Fibroblast of lung (primary cell): ENCODE measurements around the gene UCP1. TPM values are rescaled to one million over a fixed set of nuclear protein-coding genes. Genes with fewer than 3 reads are reported as not detected.

Source experiments
- DNase-seq, 2 donors: peaks; one replicate each; pipeline versions ENCODE4 v3.0.0 to v3.0.0-alpha.2; 2010; ENCODE audit warnings: low read depth in 2 of 2
- H2AFZ ChIP-seq: 2 replicates; pipeline ENCODE4 v1.5.1; 2012; ENCODE audit warnings: low read length, control low read depth, inconsistent platforms
- H3K27ac ChIP-seq: 2 replicates; pipeline ENCODE4 v1.5.1; 2011; ENCODE audit warnings: low read length, control low read depth; ENCODE audit not compliant: insufficient read depth
- H3K27me3 ChIP-seq: 2 replicates; pipeline ENCODE4 v1.5.1; 2011; ENCODE audit warnings: mild to moderate bottlenecking, low read length; ENCODE audit not compliant: control insufficient read depth, insufficient read depth
- H3K36me3 ChIP-seq: 2 replicates; pipeline ENCODE4 v1.5.1; 2011; ENCODE audit warnings: low read length; ENCODE audit not compliant: control insufficient read depth, insufficient read depth
- H3K4me1 ChIP-seq: 2 replicates; pipeline ENCODE4 v1.5.1; 2011; ENCODE audit warnings: low read length; ENCODE audit not compliant: control insufficient read depth, insufficient read depth; ENCODE audit errors: extremely low read depth
- H3K4me2 ChIP-seq: 2 replicates; pipeline ENCODE4 v1.5.1; 2011; ENCODE audit warnings: low read length, control low read depth; ENCODE audit not compliant: insufficient read depth; ENCODE audit errors: extremely low read depth
- H3K4me3 ChIP-seq, 4 experiments: fragments of 200-600 bp in 1 of 4; sonication (generic) in 1 of 4; replicated peaks in 1 of 4; 2 replicates each; pipeline ENCODE4 v1.5.1; 2011 to 2016; ENCODE audit warnings: low read length in 4 of 4, low read depth in 3 of 4, mild to moderate bottlenecking in 3 of 4, control low read depth in 2 of 4, inconsistent platforms in 1 of 4, mixed read lengths in 1 of 4; ENCODE audit not compliant: insufficient read depth in 1 of 4; ENCODE audit errors: control extremely low read depth in 1 of 4
- H3K79me2 ChIP-seq: 2 replicates; pipeline ENCODE4 v1.5.1; 2012; ENCODE audit warnings: mild to moderate bottlenecking, low read length, inconsistent platforms; ENCODE audit not compliant: control insufficient read depth, insufficient read depth
- H3K9ac ChIP-seq: 2 replicates; pipeline ENCODE4 v1.5.1; 2011; ENCODE audit warnings: mild to moderate bottlenecking, low read length, control low read depth; ENCODE audit not compliant: insufficient read depth
- H3K9me3 ChIP-seq: 2 replicates; pipeline ENCODE4 v1.5.1; 2012; ENCODE audit warnings: low read depth, low read length; ENCODE audit not compliant: control insufficient read depth, insufficient read depth
- H4K20me1 ChIP-seq: 2 replicates; pipeline ENCODE4 v1.5.1; 2011; ENCODE audit warnings: low read length; ENCODE audit not compliant: control insufficient read depth, insufficient read depth; ENCODE audit errors: extremely low read depth
- EZH2 ChIP-seq: IDR thresholded peaks from 2 replicates; pipeline ENCODE4 v1.5.1; 2012; ENCODE audit warnings: low read length, control low read depth, mild to moderate bottlenecking; ENCODE audit errors: missing control alignments
- polyA plus RNA-seq, 2 donors: library from polyadenylated mRNA; depleted of rRNA in 1 of 2; stranded (reverse) in 1 of 2; unstranded in 1 of 2; fragments of >200 nt; gene quantifications; 2 replicates each; pipeline ENCODE4 v1.2.1, GENCODE V29; 2011 to 2012; ENCODE audit warnings: missing spikeins in 1 of 2
- total RNA-seq: library from RNA; depleted of rRNA; stranded (reverse); fragments of >200 nt; gene quantifications from 2 replicates; pipeline ENCODE4 v1.2.1, GENCODE V29; 2014
- TF ChIP-seq, protein P1 (sequence below), 2 donors: IDR thresholded peaks in 1 of 2; conservative IDR thresholded peaks in 1 of 2; 1 replicate in 1 of 2; 2 replicates in 1 of 2; pipeline ENCODE4 v1.5.1; 2011 to 2012; ENCODE audit warnings: low read length in 2 of 2, control low read depth in 1 of 2, inconsistent platforms in 1 of 2, low read depth in 1 of 2, mild to moderate bottlenecking in 1 of 2

The UCP1 gene
- total and polyA plus RNA-seq, 2 donors (not counting 1 experiment from before 2014, with no cell fraction given), result not detected

DNA sequence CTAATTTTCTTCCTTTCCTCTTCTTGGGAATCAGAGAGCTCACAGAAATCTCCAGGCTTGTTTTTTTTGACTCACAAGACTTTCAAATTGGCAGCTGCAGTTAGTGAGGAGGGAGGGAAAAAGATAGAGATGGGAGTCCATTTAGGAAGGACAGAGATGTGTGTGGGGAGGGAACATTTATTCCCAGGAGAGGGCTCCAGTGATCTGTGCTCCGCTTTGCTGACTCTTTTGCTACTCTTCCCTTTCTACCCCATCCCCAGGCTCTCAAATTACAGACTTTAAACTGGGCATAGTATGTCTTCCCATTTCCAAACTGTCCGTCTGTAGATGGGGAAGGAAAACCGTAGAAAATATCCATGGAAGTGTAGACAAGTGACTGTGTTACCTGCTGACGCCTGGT, 39.1 kb upstream of the UCP1 start:
- H4K20me1 ChIP-seq, result no peaks in the 10 kb centered on the region
- no peak overlapping the region for H2AFZ ChIP-seq
- no peak for TF ChIP-seq EZH2
- TF ChIP-seq, protein P1, sequence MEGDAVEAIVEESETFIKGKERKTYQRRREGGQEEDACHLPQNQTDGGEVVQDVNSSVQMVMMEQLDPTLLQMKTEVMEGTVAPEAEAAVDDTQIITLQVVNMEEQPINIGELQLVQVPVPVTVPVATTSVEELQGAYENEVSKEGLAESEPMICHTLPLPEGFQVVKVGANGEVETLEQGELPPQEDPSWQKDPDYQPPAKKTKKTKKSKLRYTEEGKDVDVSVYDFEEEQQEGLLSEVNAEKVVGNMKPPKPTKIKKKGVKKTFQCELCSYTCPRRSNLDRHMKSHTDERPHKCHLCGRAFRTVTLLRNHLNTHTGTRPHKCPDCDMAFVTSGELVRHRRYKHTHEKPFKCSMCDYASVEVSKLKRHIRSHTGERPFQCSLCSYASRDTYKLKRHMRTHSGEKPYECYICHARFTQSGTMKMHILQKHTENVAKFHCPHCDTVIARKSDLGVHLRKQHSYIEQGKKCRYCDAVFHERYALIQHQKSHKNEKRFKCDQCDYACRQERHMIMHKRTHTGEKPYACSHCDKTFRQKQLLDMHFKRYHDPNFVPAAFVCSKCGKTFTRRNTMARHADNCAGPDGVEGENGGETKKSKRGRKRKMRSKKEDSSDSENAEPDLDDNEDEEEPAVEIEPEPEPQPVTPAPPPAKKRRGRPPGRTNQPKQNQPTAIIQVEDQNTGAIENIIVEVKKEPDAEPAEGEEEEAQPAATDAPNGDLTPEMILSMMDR (conservative IDR thresholded peaks at IDR 0.05 in 1 of 2, IDR thresholded peaks at IDR 0.05 in 1 of 2; ENCODE audit: low read depth in 1 of 2, low read length in 2 of 2), result no peak
- H3K9me3 ChIP-seq, result no peaks in the 10 kb centered on the region
- no peak for DNase-seq
- peaks cover 2% of the 10 kb centered on the region for H3K27me3 ChIP-seq
- H3K27ac ChIP-seq, result no peak overlapping the region
- no peaks in the 10 kb centered on the region for H3K79me2 ChIP-seq
- no peak overlapping the region for H3K4me2 ChIP-seq
- no peak overlapping the region for H3K4me3 ChIP-seq
- H3K36me3 ChIP-seq, result no peaks in the 10 kb centered on the region
- no peak overlapping the region for H3K9ac ChIP-seq
- H3K4me1 ChIP-seq, result no peaks in the 10 kb centered on the region

DNA sequence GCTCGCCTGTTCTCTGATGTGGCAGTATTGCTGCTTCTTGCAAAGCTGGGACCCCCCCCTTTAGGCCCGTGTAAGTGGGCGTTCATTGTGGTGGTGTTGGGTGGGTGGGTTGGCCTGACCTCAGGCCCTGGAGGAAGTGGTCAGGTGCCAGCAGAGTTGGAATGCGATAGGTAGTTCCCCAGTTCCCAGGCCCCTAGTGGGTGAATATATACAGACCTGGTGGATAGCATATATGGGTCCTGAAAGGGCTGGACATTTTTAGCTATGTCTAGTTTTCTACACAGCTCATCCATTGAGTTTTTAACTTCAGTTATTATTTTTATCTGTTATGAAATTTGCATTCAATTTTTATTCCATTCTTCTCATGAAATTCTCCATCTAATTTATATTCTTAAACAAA, 35.8 kb upstream of the UCP1 start:
- Histone ChIP-seq H3K4me1 (no peaks in the 10 kb centered on the region), H3K9ac (no peak overlapping the region), H2AFZ (no peak overlapping the region), H3K36me3 (no peaks in the 10 kb centered on the region), H3K9me3 (no peaks in the 10 kb centered on the region), H3K27me3 (peaks cover 8% of the 10 kb centered on the region), H3K4me2 (no peak overlapping the region), H3K4me3 (no peak overlapping the region), H4K20me1 (no peaks in the 10 kb centered on the region), H3K27ac (no peak overlapping the region), H3K79me2 (no peaks in the 10 kb centered on the region)
- no peak for DNase-seq
- TF ChIP-seq, protein P1 (conservative IDR thresholded peaks at IDR 0.05 in 1 of 2, IDR thresholded peaks at IDR 0.05 in 1 of 2; ENCODE audit: low read depth in 1 of 2, low read length in 2 of 2), result no peak
- no peak for TF ChIP-seq EZH2

DNA sequence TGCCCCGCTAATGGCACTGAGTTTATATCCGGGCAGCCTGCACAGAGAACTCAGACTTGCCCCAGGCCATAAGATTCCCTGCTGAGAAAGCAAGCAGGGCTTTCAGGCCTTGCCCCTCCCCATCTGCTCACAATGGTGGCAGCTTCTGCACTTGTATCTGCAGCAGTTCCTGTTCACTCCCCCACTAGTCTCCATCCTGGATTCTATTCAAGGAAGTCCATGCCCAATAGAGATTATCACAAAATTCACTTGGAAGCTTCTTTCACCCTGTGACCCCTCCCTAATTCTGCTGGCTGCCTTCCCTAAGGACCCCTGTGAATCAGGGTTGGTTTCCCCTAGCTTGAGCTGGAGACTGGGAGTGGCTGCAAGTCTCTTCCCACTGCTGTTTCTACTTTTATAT, 34.5 kb upstream of the UCP1 start:
- no peaks in the 10 kb centered on the region for H3K9me3 ChIP-seq
- no peak overlapping the region for H2AFZ ChIP-seq
- DNase-seq, result no peak
- H3K27ac ChIP-seq, result no peak overlapping the region
- no peak overlapping the region for H3K9ac ChIP-seq
- H3K27me3 ChIP-seq, result peaks cover 8% of the 10 kb centered on the region
- TF ChIP-seq EZH2, result no peak
- TF ChIP-seq, protein P1 (conservative IDR thresholded peaks at IDR 0.05 in 1 of 2, IDR thresholded peaks at IDR 0.05 in 1 of 2; ENCODE audit: low read depth in 1 of 2, low read length in 2 of 2), result no peak
- no peak overlapping the region for H3K4me2 ChIP-seq
- H3K4me1 ChIP-seq, result no peaks in the 10 kb centered on the region
- H3K36me3 ChIP-seq, result no peaks in the 10 kb centered on the region
- no peak overlapping the region for H3K4me3 ChIP-seq
- H3K79me2 ChIP-seq, result no peaks in the 10 kb centered on the region
- H4K20me1 ChIP-seq, result no peaks in the 10 kb centered on the region
